ENCODE results near the gene SLC7A14.

Gene SLC7A14

GRCh38 chr3:170496026-170496867 lies 89.6 kb downstream of the SLC7A14 start:
- no peak for FAIRE-seq

DNA sequence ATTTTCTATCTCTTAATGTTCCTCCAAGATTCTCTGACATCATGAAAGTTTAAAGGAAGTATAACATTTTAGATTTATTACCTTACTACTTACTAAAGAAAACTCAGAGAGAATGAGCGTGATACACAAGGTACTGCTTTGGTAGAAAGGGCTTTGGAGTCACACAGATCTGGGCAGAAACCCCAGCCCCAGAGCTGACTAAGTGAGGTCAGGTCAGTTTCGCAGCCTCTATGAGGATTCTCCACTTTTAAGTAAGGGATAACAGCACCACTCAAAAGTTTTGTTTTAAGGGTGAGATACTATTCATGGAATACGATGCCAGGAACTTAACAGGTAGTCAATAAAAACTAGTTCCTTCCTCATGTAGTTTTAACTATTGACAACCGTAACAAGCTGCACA lies 91.1 kb downstream of the SLC7A14 start:
- no peak for FAIRE-seq

DNA sequence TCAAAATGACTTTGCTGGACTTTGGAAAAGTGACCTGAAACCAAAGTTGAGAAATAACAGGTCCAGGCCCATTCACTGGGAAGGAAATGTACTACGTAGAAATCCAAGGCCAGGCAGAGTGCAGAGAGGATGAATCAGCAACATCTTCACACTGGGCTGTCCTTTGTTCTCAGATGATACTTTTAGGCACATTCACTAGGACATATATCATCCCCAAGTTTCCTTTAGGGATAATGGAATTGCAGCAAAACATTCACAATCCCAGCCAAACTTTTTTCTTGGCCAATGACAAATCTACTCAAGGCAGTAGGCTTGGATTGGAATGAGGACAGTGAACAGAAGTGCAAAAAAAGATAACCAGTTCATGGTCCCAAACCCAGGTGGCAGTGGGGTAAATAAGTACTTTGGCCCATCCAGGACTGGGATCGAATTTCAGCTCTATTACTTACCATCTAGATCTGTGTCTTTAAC lies 92.1 kb downstream of the SLC7A14 start:
- FAIRE-seq, result no peak

GRCh38 chr3:170491901-170492300 lies 94.0 kb downstream of the SLC7A14 start:
- FAIRE-seq, result no peak

DNA sequence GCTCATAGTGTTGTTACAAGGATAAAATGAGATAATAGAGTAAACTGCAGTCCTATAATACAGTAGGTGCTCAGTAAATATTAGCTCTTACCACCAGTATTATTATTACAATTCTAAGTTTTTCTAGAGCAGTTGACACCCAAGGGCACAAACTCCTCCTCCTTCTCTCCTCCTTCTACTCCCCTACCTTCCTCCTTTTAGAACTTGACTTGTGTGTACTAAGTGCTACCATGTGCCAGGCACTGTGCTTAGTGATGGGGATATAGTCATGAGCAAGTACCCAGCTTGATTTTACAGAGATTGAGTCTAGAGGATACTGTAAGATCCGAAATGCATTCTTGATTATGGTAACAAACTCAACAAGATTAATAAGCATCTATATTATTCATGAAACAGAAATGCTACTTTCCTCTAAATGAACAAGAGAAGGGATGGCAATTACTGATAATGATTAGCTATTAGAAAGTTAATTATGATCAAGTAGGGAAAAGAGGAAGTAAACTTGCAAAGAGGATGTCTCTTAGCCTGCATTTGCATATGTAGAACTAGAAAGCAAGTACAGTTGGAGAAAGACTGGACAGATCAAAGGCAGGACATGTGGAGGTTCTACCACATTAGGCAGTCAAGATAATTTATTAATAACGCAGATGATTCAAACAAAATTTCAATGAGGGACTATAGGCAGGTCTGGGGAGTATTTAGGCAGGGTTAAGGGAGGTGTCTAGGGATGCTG lies 94.9 kb downstream of the SLC7A14 start:
- FAIRE-seq, result no peak

GRCh38 chr3:170488802-170489201 lies 97.1 kb downstream of the SLC7A14 start:
- no peak for FAIRE-seq

GRCh38 chr3:170487031-170487430 lies 98.8 kb downstream of the SLC7A14 start:
- no peak for FAIRE-seq

DNA sequence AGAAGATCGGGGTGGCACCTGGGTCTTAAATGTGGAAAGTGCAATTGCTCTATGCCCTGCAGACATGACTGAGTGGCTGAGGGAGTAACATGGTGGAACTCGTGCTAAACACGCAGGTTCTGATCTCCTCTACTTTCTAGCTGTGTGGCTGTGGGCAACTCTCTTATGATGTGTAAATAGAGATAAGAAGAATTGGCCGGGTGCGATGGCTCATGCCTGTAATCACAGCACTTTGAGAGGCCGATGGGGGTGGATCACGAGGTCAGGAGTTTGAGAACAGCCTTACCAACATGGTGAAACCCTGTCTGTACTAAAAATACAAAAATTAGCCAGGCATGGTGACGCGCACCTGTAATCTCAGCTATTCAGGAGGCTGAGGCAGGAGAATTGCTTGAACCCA lies 99.5 kb downstream of the SLC7A14 start:
- FAIRE-seq, result no peak

- no peak for FAIRE-seq
These were observed 100.2 kb downstream of the SLC7A14 start for GRCh38 chr3:170485696-170486095.

- no peak for FAIRE-seq
These were observed 100.6 kb downstream of the SLC7A14 start for GRCh38 chr3:170485294-170485693.

- no peak for FAIRE-seq
These were observed 101.0 kb downstream of the SLC7A14 start for GRCh38 chr3:170484869-170485268.

DNA sequence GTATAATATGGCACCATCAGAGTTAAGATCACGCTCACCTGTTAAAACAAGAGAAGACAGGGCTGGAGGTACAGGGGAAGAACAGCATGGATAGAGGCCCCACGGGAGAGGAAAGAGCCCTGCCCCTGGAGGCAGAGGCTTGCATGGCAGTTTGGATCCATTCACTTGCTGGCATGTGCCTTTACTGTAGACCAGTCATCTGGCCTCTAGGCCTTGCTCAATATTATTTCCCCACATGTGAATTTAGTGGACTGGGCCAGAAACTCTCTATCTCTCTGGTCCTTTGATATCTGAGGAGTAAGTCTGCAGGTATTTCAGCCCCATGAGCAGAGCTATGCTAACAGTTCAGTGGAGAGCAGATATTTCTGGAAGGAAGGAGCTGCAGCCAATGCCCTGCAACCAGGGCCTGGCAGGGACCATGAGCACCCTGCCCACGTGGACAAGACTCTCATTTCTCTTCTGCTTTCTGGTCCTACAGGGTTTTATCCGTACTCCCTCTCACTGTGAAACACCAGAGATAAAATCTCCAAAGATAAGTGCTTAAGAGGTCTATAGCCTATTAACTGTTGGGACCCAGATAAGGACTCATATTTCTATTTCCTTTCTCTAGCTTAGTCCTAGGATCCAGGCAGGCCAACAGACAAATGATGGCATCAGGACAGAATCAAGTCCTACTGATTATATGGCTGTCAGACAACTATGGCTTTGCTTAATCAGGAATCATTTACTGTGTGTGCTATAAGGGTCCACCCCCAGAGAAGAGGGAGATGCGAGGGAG lies 102.2 kb downstream of the SLC7A14 start:
- FAIRE-seq, result no peak

- no peak for FAIRE-seq
These were observed 103.7 kb downstream of the SLC7A14 start for GRCh38 chr3:170482199-170482598.

GRCh38 chr3:170480111-170480510 lies 105.8 kb downstream of the SLC7A14 start:
- no peak for FAIRE-seq

DNA sequence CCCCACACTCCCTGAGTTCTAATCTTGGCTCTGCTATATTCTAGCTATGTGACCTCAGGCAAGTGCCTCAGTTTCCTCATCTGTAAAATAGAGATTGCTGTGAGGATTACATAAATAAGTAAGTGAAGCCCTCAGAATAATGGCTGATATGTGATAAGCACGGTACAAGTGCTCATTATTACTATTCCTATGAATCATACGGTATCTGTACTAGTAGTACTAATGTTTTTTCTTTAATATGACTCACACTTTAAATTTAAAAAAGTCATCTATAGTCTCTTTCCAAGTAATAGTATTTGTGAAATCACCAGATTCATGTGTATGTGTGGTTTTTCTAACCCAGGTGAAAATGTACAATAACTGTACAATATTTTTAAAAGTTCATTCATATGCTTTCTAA lies 108.5 kb downstream of the SLC7A14 start:
- FAIRE-seq, result no peak

DNA sequence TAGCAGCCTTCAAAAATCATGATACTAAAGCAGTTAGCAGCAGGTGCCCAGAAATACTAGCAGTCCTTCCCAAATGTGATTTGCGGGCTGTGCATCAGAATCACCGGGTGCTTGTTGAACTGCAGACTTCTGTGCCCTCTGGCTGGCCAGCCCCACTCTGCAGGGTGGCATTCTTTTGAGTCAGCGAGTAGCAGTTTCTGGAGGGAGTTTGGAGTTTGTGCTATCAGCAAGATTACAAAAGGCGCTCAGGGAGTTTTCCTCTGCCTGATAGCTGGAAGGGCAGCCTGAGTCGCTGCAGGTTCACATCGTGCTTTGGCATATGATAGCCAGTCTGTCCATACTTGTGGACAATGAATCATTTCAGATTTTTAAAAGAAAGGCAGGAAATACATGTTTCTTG lies 109.6 kb downstream of the SLC7A14 start:
- no peak for FAIRE-seq

DNA sequence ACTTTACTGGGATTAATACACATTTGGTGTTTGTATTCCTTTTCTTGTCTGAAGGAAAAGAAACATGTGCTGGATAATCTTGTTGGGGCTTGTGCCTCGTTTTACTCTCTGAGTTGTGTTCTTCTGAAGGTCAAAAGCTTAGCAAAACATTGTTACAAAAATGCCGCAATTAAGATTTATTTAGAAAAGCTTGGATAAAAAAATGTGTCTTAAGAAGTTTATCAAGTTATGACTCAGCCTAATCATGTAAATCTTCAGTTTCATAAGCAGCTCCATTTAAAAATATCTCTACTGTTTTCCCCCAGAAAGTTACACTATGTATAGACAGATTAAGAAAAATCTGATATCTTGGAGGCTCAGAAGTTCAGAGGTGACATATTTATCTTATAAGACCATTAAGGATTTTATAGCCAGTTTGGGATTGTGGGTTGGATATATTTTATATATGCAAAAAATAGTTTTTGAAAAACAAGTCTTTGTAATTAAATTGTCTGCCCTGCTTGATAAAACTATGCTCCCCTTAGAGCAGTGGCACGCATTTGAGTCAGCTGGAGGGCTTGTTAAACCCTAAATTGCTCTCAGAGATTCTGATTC lies 110.7 kb downstream of the SLC7A14 start:
- FAIRE-seq, result no peak

DNA sequence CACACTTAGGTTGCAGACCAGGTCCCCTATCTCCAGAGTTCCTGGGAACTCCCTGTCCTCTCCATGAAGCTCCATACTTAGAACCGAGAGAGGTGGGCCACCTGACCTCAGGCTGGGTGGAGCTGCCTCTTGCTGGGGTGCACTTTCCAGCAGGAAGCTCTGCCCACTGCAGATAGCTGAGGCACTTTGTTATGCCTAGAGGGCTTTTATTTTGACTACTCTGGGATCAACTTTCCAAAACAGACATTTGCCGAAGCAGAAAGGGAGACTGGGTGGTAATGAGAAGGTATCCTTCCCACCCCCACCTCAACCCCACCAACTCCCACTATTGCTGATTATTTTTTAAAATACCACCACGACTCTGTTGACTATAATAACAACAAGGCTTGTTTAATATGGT lies 112.5 kb downstream of the SLC7A14 start:
- no peak for FAIRE-seq

GRCh38 chr3:170471149-170471548 lies 114.7 kb downstream of the SLC7A14 start:
- FAIRE-seq, result no peak

DNA sequence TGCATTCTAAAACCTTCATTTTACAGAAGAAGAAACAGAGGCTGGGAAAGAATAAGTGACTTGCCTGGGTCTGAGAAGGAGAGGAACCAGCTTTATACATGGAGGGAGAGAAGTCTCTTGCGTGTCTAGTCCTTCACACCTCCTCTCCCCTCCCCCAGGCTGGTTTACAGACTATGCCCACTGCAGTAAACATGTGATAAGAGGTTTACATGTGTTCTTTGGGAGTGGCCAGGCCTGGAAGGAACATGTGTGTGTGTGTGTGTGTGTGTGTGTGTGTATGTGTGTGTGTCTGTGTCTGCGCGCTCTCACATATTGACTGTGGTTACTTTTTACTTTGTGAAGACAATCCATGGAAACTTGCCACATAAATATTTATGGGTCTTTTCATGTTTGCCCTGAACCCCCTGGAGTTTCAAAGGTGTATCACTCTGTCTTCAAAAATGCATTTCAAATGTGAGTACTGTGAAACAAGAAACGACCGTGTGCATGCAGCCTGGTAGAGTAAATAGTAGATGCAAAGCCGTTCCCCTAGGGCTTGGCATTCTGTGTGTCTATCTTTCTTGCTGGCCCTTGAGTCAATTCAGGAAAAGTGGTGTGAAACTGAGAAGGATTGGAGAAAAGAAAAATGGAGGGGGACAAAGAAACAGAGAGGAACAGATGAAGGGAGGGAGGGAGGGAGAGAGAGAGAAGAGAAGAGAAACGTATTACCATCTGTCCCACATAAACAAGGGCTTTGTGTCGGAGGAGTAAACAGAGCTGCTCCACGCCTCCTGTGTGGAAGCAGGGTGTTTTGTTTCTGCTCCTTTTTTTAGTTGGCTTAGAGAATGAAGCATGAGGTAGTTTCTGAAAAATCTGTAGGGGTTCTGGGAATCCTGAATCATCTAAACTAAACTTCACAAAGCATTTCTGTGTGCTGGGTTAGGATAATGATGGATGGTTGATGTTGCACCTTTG lies 115.5 kb downstream of the SLC7A14 start:
- no peak for FAIRE-seq

All from colon (tissue), 2 donors.